NCI-H510A (cell line): ENCODE measurements around the gene SLX9.
"Not testable (repeated sequence)": the region's sequence is repeated elsewhere in the genome, so short reads cannot be mapped to it uniquely, and the experiment has no call there.

Source experiments
- DNase-seq: peaks from one replicate; lab custom pipeline; 2025; lab: John Stamatoyannopoulos, UW

The SLX9 gene

DNA sequence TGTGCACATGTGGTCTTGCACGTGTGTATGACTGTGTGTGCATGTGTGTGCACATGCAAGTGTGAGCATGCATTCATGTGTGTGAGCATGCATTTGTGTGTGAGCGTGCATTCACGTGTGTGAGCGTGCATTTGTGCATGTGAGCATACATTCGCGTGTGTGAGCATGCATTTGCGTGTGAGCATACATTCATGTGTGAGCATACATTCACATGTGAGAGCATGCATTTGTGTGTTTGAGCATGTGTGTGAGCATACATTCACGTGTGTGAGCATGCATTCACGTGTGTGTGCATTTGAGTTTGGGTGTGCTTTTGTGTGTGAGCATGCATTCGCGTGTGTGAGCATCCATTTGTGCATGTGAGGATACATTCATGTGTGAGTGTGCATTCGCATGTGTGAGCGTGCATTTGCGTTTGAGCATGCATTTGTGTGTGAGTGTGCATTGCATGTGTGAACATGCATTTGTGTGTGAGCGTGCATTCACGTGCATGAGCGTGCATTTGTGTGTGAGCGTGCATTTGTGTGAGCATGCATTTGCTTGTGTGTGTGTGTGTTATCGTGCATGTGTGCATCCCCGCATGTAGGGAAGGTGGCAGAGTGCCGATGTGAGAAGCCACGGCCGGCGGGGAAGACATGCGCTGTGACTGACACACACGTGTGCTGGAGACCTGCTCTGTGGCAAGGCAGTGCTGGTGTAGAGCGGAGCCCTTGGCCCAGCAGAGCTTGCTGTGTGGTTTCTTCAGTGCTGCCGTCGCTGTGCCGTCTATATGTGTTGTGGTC lies 37.4 kb upstream of the SLX9 start:
- no peak for DNase-seq

DNA sequence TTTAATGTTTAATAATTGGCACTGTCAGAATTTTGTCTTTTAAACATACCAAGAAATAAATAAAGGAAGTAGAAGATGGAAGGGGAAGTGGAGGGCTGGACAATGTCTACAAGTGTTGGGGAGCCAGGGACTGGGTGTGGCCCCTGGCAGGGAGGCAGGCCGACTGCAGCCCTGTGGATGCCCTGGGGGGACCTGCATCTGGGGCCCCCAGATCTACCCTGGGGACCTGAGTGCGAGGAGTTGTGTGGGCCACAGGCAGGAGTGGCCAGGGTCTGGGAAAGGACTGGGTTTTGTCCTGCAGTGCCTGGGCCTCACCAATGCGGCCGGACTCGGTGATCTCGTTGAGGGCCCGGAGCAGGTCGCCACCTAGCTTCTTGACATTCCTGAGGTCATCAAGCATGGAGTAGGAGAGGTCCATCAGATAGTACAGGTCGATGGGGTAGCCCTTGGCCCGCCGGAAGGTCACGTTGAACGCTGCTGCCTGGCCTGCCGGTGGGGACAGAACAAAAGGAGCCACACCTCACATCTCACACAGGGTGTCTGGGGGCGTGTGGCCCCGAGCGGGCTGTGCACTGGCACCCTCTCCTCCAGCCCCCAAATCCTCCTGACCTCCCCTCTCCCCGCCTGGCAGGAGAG lies 36.7 kb upstream of the SLX9 start:
- no peak for DNase-seq

DNA sequence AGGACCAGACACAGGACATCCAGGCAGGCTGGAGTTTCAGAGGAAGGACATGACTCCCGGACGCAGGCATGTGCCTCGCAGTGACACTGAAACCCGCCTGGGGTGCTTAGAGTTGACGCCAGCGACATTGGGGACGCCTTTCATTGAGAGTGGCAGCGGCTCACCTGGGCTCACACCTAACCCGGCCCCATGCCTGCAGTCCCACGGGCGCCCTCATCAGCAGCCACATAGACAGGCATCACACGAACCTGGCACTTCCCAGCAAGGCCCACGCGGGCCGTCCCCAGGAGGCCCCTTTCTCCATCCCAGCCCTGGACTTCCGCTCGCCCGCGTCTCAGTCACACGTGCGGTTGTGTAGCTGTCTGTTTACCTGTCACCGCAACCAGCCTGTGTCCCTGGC lies 36.1 kb upstream of the SLX9 start:
- no peak for DNase-seq

DNA sequence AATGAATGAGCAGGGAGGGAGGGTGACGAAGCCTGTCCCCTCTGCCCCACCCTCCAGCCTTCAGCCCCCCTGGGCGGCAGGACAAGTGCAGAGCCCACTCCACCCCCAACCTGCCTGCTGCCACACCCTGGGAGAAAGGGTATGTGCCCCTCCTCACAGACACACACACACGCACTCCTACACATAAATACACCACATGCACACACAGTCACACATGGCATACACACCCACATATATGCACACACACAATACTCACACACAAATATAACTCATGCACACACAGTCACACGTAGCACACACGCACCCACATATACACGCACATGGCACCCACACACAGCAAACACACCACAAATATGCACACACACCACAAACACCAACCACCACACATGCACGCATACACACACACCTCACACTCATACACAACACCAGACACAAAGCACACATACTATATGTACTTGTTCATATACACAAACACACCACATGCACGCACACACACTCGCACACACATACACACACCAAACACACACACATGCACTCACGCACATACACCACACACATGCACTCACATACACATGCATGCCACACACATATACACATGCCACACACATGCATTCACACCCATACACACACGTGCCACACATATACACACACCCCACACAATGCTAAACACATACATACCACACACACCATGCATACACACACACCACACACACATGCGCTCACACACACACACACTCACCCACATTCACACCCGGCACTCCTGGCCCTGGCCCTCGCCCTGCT lies 35.5 kb upstream of the SLX9 start:
- no peak for DNase-seq

DNA sequence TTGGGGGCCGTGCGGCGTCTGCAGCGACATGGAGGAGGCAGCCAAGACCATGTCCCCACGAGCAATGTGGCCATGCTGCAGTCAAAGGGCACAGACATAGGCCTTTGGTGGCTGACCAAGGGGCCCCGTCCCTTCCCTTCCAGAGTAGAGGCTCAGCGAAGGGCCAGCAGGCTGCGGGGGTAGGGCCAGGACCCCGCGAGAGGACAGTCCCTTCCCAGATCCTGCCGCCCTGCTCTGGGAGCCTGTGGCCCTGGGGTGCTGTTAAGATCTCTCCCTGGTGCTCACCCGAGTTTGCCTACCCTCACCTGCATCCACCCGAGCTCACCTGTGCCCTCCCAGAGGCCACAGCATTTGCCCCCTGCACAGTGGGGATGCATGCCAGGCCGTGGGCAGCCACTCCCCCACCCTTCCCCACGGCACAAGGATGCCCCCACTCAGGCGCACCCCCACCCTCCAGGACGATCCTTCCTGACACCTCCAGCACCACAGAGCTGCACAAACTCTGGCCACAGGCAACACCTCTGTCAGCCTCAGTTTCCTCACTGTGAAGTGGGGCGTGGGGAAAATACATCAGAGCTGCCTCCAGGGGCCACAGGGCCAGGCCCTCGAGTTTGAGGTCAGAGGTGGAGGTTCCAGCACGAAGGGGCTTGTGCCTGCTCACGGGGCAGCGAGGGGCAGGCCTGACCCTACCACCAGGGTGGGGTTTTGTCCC lies 34.7 kb upstream of the SLX9 start:
- no peak for DNase-seq

DNA sequence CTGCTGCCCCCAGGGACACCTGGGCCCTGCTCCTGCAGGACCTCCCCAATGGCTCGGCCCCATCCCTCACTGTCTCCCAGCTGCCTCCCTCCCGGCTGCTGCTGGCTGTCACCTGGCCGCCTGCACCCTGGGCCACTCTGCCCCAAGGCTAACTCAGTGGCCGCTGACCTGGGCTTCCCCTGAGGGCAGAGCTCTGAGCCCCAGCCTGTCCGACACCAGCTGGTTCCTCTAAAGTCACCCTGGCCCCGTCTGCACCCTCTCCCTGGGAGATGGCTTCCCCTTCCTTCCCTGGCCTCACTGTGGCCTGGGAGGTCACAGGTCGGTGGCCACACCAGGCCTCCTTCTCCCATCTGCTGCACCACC lies 34.1 kb upstream of the SLX9 start:
- DNase-seq = no peak

DNA sequence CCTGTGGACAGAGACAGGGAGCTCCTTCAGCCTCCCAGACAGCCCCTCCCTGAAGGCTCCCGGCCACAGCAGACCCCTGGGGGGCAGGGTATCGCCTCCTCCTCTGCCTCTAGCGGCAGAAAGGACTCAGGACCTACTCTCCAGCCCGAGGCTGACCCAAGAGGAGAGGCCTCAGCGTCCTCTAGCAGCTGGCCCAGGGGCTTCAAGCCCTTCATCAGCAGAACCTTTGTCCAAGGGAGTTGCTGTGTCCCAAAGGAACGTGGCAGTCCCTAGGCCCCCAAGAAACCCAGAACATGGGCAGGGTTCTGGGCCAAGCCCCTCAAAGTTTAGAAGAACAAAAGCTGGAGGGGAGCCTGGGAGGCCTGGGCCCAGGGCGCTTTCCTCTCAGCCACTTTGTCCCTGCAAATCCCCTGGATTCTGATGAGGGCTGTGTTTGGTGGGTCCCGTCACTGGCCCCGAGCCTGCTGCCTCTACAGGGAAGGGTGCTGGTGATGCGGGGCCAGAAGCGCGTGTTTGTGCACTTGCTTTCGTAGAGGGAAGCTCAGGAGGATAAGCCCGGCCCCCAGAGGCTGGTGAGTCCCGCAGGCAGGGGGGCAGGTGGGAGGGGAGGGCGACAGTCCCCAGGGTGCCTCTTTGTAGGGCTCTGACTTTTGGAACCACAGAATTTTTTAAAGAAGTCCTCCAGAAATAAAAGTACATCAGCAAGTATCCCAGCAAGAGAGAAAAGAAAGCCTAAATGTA lies 32.4 kb upstream of the SLX9 start:
- no peak for DNase-seq

DNA sequence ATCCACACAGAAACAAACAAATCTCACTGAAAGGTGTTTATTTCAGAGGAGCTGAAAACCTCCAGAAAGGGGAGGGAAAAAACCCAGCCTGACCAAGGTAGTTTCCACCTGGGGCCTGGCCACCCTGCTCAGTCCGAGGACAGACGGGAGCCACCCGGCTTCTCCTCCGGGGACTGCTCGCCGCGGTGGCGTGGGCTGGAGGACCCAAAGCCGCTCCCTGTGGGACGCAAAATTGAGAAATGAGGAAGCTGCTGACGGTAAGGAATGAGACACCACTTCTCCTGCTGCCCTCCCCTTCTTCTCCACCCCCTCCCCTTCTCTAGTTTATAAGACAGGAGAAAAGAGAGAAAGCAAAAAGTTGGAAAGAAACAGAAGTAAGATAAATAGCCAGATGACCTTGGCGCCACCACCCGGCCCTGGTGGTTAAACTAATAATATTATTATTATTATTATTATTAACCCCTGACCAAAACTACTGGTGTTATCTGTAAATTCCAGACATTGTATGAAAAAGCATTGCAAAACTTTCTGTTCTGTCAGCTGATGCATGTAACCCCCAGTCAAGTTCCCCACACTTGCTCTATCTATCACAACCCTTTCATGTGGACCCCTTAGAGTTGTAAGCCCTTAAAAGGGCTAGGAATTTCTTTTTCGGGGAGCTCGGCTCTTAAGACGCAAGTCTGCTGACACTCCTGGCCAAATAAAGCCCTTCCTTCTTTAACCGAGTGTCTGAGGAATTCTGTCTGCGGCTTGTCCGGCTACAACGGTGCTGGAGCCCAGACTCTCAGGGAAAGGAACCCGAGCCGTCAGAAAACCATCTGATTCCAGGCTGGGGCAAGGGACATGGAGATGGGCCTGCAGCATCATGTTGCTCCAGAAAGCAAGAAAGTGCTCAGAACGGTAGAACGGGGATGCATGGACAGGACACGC lies 31.6 kb upstream of the SLX9 start:
- no peak for DNase-seq

DNA sequence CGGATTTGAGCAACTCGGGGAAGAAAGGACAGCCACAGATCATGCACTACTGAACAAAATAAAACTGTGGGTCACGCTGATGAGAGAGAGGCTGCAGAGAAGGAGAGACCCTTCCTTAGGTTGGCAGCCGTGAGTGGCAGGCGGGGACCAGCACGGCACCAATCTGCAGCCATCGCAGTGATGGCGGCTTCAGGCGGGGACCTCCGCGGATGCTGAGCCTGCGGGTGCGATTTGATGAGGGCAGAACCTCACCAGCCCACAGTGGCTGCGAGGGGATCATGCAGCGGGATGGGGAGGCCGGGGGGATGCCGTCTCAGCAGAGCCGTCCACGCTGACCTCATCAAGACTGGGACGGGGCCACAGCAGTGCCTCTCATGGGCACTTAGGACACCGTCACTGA lies 30.9 kb upstream of the SLX9 start:
- no peak for DNase-seq

DNA sequence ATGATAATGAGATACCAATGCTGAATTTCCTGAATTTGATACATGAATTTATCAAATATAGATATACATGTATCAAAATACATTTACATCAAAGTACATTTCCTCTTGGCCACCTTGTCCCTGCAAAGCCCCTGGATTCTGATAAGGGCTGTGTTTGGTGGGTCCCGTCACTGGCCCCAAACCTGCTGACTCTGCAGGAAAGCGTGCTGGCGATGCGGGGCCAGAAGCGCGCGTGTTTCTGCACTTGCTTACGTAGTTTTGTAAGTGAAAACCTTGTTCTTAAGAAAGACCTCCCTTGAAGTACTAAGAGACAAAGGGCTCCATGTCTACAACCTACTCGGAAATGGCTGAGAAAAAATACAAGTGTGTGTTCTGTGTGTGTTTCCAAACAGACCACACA lies 30.1 kb upstream of the SLX9 start:
- no peak for DNase-seq

DNA sequence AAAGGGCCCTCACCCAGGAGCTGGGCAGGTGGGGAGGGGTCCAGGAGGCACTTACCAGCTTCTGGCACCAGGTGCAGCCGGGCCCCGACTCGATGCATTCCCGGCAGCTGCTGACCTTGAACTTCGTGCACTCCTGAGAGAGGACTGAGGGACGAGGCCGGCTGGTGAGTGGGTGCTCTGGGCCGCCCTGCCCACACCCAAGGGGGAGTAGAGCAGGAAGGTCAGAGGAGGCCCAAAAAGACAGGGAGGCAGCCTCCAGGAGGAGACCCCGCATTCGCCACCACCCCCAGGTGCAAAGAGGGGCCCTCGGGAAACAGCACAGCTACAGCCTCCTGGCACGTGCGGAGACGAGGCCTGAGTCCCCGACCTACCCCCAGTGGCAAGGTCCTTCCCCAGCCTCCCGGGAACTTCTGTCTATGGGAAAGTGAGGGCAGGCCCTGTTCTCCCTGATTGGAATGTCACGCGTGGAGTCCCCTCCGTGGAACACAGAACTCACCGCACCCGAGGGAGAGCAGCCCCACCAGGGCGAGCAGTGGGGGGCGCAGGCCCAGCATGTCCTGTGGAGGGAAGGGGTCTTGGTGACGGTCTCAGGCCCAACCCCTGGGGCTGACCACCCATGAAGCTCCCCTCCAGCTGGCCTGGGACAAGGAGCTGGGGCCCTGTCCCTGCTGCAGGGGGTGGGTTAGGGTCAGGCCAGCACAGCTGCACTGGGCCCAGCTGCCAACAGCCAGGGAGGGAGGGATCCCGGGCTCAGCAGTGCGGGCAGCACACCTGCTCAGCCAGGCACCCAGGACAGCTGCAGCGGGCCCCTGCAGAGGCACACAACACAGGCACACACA lies 29.4 kb upstream of the SLX9 start:
- DNase-seq = no peak

DNA sequence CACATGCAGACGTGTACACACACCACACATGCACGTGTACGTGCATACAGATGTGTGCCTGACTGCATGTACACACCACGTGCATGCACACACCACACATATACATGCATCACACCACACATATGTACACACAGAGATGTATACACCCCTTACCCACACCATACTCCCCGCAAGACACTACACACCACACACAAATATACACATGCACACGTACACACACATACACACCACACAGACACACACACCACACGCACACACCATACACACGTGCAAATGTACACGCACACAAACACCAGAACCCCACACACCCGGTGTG lies 28.8 kb upstream of the SLX9 start:
- no peak for DNase-seq

DNA sequence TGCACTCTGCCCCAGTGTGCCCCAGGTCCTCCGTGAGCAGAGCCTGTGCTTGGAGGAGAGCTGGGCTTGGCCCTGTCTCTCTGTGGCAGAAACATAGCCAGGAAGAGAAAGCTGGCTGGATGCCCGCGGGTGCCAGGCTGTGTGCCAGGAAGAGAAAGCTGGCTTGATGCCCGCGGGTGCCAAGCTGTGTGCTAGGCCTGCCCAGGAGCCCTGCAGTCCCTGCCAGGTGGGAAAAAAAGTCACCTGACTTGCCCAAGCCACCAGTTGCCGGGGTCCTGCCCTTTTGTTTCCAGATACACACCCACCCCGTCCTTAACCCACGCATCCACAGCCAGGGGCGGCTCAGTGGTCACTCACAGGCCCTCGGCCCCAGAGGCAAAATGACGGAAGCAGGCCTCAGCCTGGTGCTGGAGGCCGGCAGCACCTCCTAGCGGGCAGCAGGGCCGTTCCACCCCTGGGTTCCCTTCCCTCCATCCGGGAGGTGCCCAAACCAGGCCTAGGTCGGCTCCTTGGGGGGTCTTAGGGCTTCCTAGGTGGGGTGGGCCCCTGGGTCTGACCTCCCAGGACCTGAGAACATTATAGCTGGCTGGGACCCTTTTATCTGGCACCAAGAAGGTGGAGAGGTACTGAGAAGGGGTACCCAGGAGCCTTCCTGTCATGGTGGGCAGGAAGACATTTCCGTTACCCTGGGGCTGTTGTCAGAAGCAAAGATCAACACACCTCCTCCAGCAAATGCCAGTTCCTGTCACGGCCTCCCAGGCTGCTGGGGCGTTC lies 28.3 kb upstream of the SLX9 start:
- DNase-seq = no peak

DNA sequence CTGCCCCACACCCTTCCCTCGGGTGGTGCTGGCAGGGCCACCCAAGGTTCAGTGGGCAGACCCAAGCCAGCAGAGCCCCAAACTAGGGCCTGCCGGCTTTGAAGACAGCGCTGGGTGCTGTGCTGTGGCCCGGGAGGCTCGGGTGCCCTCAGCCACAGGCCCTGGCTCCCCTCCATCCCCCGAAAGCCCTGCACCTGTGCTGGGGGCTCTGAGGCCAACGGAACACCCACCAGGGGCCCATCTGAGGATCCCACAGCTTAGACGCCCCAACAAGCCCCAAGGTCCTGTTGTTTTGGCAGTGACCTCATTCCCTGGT lies 27.7 kb upstream of the SLX9 start:
- no peak for DNase-seq

DNA sequence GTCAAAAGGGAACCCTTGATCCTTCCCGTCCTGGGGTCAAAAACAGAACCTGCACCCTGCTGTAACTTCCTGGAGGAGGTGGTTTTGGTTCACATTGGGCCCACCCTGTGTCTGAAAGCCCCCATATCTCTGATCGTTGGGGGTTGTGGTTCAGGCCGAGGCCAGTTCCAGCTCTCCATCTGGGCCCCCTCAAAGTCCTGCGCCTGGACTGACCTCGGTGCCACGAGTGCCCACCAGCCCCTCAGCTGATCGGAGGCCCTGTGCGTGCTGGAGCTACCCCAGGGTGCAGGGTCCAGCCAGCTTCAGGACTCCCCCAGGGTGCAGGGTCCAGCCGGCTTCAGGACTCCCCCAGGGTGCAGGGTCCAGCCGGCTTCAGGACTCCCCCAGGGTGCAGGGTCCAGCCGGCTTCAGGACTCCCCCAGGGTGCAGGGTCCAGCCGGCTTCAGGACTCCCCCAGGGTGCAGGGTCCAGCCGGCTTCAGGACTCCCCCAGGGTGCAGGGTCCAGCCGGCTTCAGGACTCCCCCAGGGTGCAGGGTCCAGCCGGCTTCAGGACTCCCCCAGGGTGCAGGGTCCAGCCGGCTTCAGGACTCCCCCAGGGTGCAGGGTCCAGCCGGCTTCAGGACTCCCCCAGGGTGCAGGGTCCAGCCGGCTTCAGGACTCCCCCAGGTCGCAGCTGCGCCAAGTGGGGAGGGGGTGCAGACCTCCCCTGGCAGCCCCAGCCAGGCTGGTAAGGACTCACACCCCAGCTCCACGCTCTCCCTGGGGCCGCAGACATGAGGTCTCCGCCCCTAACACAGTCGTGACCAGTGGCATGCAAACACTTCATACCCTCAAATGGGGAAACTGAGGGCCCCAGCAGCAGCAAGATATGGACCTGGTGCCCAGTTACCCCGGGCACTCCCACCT lies 27.1 kb upstream of the SLX9 start:
- DNase-seq = not testable (repeated sequence)

DNA sequence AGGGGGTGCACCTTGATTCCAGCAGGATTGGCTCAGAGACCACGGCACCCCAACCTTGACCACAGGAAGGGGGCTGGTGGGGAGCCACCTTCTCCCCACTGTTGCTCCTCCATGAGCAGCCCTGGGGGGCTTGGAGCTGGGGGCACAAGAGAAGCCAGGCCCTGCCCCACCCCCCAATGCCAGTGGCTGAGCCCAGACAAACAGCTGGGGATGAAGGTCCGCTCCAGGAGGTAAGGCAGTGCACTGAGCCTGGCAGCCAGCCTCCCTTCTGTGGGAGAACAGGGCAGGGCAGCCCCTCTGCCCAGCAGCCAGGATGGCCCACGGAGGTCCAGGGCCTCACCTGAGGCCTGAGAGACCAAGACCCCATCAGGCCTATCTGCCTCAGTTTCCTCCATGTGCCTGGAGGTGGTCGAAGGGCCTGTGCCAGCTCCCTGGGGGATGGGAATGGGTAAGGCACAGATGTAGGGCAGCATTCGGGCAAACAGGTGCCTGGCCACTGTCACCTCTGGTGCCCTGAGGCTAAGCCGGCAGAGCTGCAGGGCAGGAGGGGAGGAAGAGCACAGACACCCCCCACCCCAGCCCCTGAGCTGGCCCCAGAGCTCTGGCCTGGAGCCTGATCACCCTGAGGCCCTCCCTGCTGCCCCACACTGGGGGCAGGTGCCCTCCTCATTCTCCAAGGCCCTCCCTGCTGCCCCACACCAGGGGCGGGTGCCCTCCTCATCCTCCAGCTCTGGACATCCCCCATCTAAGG lies 26.2 kb upstream of the SLX9 start:
- DNase-seq = no peak

DNA sequence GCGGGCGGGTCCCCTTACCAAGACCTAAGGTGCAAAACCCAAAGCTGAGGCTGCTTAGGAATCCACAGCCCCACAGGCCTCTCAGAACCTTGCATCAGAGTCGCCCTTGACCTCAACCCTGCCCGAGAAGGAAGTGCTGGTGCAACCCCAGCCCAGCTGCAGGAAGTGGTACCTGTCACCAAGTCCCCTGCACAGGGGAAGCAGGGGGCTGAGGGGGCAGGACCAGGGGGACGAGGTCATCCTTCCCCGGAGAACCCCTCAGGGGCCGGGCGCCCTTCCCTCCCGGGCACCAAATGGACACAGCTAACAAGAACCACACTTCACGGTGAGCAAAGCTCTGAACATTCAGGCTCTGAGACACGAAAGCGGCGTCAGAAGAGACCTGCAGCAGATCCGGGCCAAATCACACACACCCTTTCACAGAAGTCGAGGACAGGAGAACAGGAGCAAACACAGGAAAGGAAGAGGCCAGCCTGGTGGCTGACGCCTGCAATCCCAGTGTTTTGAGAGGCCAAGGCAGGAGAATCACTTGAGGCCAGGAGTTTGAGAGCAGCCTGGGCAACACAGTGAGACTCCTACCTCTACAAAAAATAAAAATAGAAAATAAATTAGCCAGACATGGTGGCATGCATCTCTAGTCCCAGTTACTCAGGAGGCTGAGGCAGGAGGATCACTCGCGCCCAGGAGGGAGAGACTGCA lies 25.5 kb upstream of the SLX9 start:
- DNase-seq = no peak
